ENCODE results near the gene SLC12A2. TPM values are rescaled to one million over a fixed set of nuclear protein-coding genes. Genes with fewer than 3 reads are reported as not detected.

Gene SLC12A2
- total RNA-seq = 27.4 and 28.7 TPM in 2 replicates
- total RNA-seq (2013) = 23.5 TPM
- polyA plus RNA-seq = 3.1 and 5.0 TPM in 2 replicates
- polyA minus RNA-seq = 21.3 and 25.1 TPM in 2 replicates

GRCh38 chr5:128083033-128083810 lies at the start of gene SLC12A2:
TSS of gene SLC12A2 (plus strand) at chr5:128083766. CDS start at chr5:128083955, 189 bp downstream.
- WGBS (ENCODE audit: insufficient coverage) = under 1% methylated on average over 103 of the region's 104 CpGs
- ATAC-seq (ENCODE audit: low read depth) = peak; percentile 71
- Histone ChIP-seq H3K9me3 (ENCODE audit: control extremely low read depth in 1 of 3, control insufficient read depth in 2 of 3, insufficient read depth in 1 of 3, low read length in 2 of 3) (no peaks in the 10 kb centered on the region), H3K9ac (ENCODE audit: low read length) (peak within 1 kb of the TSS; percentile 80), H3K36me3 (replicated peaks in 1 of 2; ENCODE audit: control extremely low read depth in 1 of 2, control insufficient read depth in 1 of 2, extremely low read depth in 1 of 2, insufficient read depth in 2 of 2, low read length in 1 of 2) (no peaks in the 10 kb centered on the region), H2AFZ (ENCODE audit: insufficient read depth, low read depth, low read length, poor library complexity, severe bottlenecking) (peak within 1 kb of the TSS; percentile 93), H3K4me1 (ENCODE audit: control insufficient read depth in 2 of 2, insufficient read depth in 2 of 2, low read length in 2 of 2) (peaks cover 42 to 49% of the 10 kb centered on the region in 2 donors), H3K79me2 (ENCODE audit: control insufficient read depth, insufficient read depth, low read length) (peaks cover 86% of the 10 kb centered on the region), H4K20me1 (ENCODE audit: control insufficient read depth, insufficient read depth, low read length, poor library complexity, severe bottlenecking) (peaks cover 20% of the 10 kb centered on the region), H3K27ac (ENCODE audit: low read length in 2 of 2) (peak within 1 kb of the TSS; percentile 85 to 91), H3K27me3 (replicated peaks in 1 of 4; ENCODE audit: control extremely low read depth in 1 of 4, control insufficient read depth in 3 of 4, insufficient read depth in 4 of 4, low read length in 3 of 4) (no peaks in the 10 kb centered on the region), H3K4me3 (ENCODE audit: control extremely low read depth in 1 of 5, extremely low read depth in 1 of 5, insufficient read depth in 1 of 5, low read depth in 2 of 5, low read length in 4 of 5) (peak within 1 kb of the TSS; percentile 79 to 89 (median 85)), H3K4me2 (replicated peaks; ENCODE audit: low read depth, low read length, poor library complexity, severe bottlenecking) (peak within 1 kb of the TSS; percentile 86)
- Mint-ChIP-seq H3K9me3 (ENCODE audit: insufficient read depth) (no peaks in the 10 kb centered on the region), H3K4me1 (peaks cover 71% of the 10 kb centered on the region), H3K27ac (peak within 1 kb of the TSS; percentile 95), H3K27me3 (no peaks in the 10 kb centered on the region), H3K4me3 (peak within 1 kb of the TSS; percentile 95)
- TF ChIP-seq, protein P1, sequence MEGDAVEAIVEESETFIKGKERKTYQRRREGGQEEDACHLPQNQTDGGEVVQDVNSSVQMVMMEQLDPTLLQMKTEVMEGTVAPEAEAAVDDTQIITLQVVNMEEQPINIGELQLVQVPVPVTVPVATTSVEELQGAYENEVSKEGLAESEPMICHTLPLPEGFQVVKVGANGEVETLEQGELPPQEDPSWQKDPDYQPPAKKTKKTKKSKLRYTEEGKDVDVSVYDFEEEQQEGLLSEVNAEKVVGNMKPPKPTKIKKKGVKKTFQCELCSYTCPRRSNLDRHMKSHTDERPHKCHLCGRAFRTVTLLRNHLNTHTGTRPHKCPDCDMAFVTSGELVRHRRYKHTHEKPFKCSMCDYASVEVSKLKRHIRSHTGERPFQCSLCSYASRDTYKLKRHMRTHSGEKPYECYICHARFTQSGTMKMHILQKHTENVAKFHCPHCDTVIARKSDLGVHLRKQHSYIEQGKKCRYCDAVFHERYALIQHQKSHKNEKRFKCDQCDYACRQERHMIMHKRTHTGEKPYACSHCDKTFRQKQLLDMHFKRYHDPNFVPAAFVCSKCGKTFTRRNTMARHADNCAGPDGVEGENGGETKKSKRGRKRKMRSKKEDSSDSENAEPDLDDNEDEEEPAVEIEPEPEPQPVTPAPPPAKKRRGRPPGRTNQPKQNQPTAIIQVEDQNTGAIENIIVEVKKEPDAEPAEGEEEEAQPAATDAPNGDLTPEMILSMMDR (IDR thresholded peaks at IDR 0.05) = no peak
- no peak for TF ChIP-seq EZH2 (IDR thresholded peaks at IDR 0.05; ENCODE audit: borderline replicate concordance, insufficient read depth, low read depth, low read length, poor library complexity, severe bottlenecking)
- POLR2A ChIA-PET = interaction anchor here (1.6 kb wide), 1 partner anchor 9 kb away, joined by 4 read pairs; no protein-coding TSS in a partner anchor
- CTCF ChIA-PET = interaction anchor here (0.7 to 1.3 kb wide), 2 partner anchors 16 to 186 kb away, joined by 3 to 6 read pairs; no protein-coding TSS in a partner anchor
- peak; percentile 98 for DNase-seq
- intact Hi-C loops (cut with micrococcal nuclease) = loop anchor here (2.0 to 5.0 kb wide), 4 partner anchors 566 to 1306 kb away; partner anchors contain the start of genes ISOC1, LMNB1 and PRRC1

DNA sequence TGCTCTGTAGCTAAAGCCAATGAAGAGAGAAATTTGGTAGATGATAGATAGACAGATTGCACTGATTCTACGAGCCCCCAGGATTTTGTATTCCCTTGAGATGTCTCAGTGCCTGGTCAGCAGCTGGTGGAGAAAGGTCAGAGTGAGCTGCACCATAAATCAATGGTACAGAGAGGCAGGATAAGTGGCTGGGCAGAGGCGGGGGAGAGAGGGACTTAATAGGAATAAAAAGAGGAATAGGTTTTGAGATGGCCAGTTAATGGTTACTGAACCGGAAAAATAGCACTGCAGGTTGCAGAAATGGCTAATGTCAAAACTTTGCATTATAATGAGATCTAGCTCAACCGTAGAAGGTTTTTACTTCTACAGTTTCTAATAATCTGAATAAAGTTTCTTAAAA lies 47.9 kb upstream of the SLC12A2 start:
- Mint-ChIP-seq H3K27ac (no peak overlapping the region), H3K4me1 (peaks cover 23% of the 10 kb centered on the region), H3K9me3 (ENCODE audit: insufficient read depth) (peaks cover 5% of the 10 kb centered on the region), H3K27me3 (no peaks in the 10 kb centered on the region), H3K4me3 (no peak overlapping the region)
- H3K4me3 ChIP-seq (ENCODE audit: control extremely low read depth in 1 of 5, extremely low read depth in 1 of 5, insufficient read depth in 1 of 5, low read depth in 2 of 5, low read length in 4 of 5) = no peak overlapping the region
- TF ChIP-seq EZH2 (IDR thresholded peaks at IDR 0.05; ENCODE audit: borderline replicate concordance, insufficient read depth, low read depth, low read length, poor library complexity, severe bottlenecking) = no peak
- TF ChIP-seq, protein P1 (IDR thresholded peaks at IDR 0.05) = no peak
- intact Hi-C loops (cut with micrococcal nuclease) = no loop called here
- H4K20me1 ChIP-seq (ENCODE audit: control insufficient read depth, insufficient read depth, low read length, poor library complexity, severe bottlenecking) = no peaks in the 10 kb centered on the region
- no peak overlapping the region for H2AFZ ChIP-seq (ENCODE audit: insufficient read depth, low read depth, low read length, poor library complexity, severe bottlenecking)
- H3K4me2 ChIP-seq (replicated peaks; ENCODE audit: low read depth, low read length, poor library complexity, severe bottlenecking) = no peak overlapping the region
- CTCF ChIA-PET = no interaction called here
- POLR2A ChIA-PET = no interaction called here
- peaks cover 0 to 4% of the 10 kb centered on the region in 2 donors for H3K4me1 ChIP-seq (ENCODE audit: control insufficient read depth in 2 of 2, insufficient read depth in 2 of 2, low read length in 2 of 2)
- no peak overlapping the region for H3K27ac ChIP-seq (ENCODE audit: low read length in 2 of 2)
- no peak for ATAC-seq (ENCODE audit: low read depth)
- H3K9ac ChIP-seq (ENCODE audit: low read length) = no peak overlapping the region
- H3K36me3 ChIP-seq (replicated peaks in 1 of 2; ENCODE audit: control extremely low read depth in 1 of 2, control insufficient read depth in 1 of 2, extremely low read depth in 1 of 2, insufficient read depth in 2 of 2, low read length in 1 of 2) = peaks cover 0 to 2% of the 10 kb centered on the region in 2 experiments
- H3K9me3 ChIP-seq (ENCODE audit: control extremely low read depth in 1 of 3, control insufficient read depth in 2 of 3, insufficient read depth in 1 of 3, low read length in 2 of 3) = peaks cover 2 to 7% (median 6%) of the 10 kb centered on the region in 3 donors
- no peak for DNase-seq
- no peaks in the 10 kb centered on the region for H3K27me3 ChIP-seq (replicated peaks in 1 of 4; ENCODE audit: control extremely low read depth in 1 of 4, control insufficient read depth in 3 of 4, insufficient read depth in 4 of 4, low read length in 3 of 4)
- no peaks in the 10 kb centered on the region for H3K79me2 ChIP-seq (ENCODE audit: control insufficient read depth, insufficient read depth, low read length)
- WGBS (ENCODE audit: insufficient coverage) = 76% methylated on average over 2 of the region's 4 CpGs
